ENCODE measurements around the gene PIAS4. TPM values are rescaled to one million over a fixed set of nuclear protein-coding genes. Genes with fewer than 3 reads are reported as not detected.

The PIAS4 gene
- polyA plus RNA-seq, 3 donors, result 9.0 to 13.3 (median 10.9) TPM

- H3K27ac ChIP-seq (ENCODE audit: low read depth, low read length), result no peak overlapping the region
- WGBS, 3 donors, result 14 to 38% (median 38%) methylated on average over 2 of the region's 2 CpGs
These were observed 74.0 kb downstream of the PIAS4 start for GRCh38 chr19:4081441-4082129.

GRCh38 chr19:4082172-4082571 lies 74.6 kb downstream of the PIAS4 start:
- 70 to 86% (median 77%) methylated on average over 9 of the region's 9 CpGs for WGBS, 3 donors
- H3K27ac ChIP-seq (ENCODE audit: low read depth, low read length), result no peak overlapping the region

GRCh38 chr19:4083677-4084546 lies 76.4 kb downstream of the PIAS4 start:
- WGBS, 3 donors, result 48 to 59% (median 52%) methylated on average over 25 to 28 of the region's 28 CpGs
- no peak overlapping the region for H3K27ac ChIP-seq (ENCODE audit: low read depth, low read length)

- no peak overlapping the region for H3K27ac ChIP-seq (ENCODE audit: low read depth, low read length)
- WGBS, 3 donors, result 57 to 72% (median 57%) methylated on average over 8 of the region's 8 CpGs
These were observed 77.0 kb downstream of the PIAS4 start for GRCh38 chr19:4084547-4084877.

GRCh38 chr19:4086411-4086867 lies 78.9 kb downstream of the PIAS4 start:
- WGBS, 3 donors, result 41 to 62% (median 45%) methylated on average over 17 of the region's 17 CpGs
- H3K27ac ChIP-seq (ENCODE audit: low read depth, low read length), result no peak overlapping the region

GRCh38 chr19:4087787-4088679 lies 80.5 kb downstream of the PIAS4 start:
- no peak overlapping the region for H3K27ac ChIP-seq (ENCODE audit: low read depth, low read length)
- WGBS, 3 donors, result 81 to 85% (median 83%) methylated on average over 31 of the region's 31 CpGs

GRCh38 chr19:4088975-4089374 lies 81.4 kb downstream of the PIAS4 start:
- H3K27ac ChIP-seq (ENCODE audit: low read depth, low read length), result no peak overlapping the region
- 35 to 92% (median 42%) methylated on average over 2 of the region's 2 CpGs for WGBS, 3 donors

Other genes starting within 250 kb of the PIAS4 start
- 10 to 100 TPM in 2 of 3 donors, 1 to 10 TPM in 1; 9.1 to 14.7 (median 10.3) TPM for gene APBA3, start 246.0 kb upstream of the PIAS4 start, polyA plus RNA-seq
- gene MRPL54, start 245.1 kb upstream of the PIAS4 start, polyA plus RNA-seq, result 100 to 1,000 TPM in 2 of 3 donors, 10 to 100 TPM in 1; 89.4 to 128 (median 114) TPM
- not detected for gene RAX2, start 235.5 kb upstream of the PIAS4 start, polyA plus RNA-seq
- 1 to 10 TPM in 2 of 3 donors, under 1 TPM in 1; 1.00 to 2.6 (median 2.0) TPM for gene MATK, start 221.4 kb upstream of the PIAS4 start, polyA plus RNA-seq
- gene ZFR2, start 138.7 kb upstream of the PIAS4 start, polyA plus RNA-seq, result under 1 TPM in 2 of 3 donors, not detected in 1; 0.03 to 0.23 TPM
- gene ATCAY, start 127.1 kb upstream of the PIAS4 start, polyA plus RNA-seq, result under 1 TPM in 1 of 3 donors, not detected in 2; 0.10 TPM
- 1 to 10 TPM in 2 of 3 donors, under 1 TPM in 1; 0.15 to 2.9 (median 1.1) TPM for gene NMRK2, start 74.7 kb upstream of the PIAS4 start, polyA plus RNA-seq
- gene DAPK3, start 36.6 kb upstream of the PIAS4 start, polyA plus RNA-seq, result 10 to 100 TPM; 46.4 to 78.1 (median 61.3) TPM
- gene EEF2, start 22.3 kb upstream of the PIAS4 start, polyA plus RNA-seq, result 1,000 to 10,000 TPM; 1,566 to 2,151 (median 1,831) TPM
- 10 to 100 TPM in 2 of 3 donors, 1 to 10 TPM in 1; 7.4 to 21.9 (median 10.8) TPM for gene ZBTB7A, start 59.2 kb downstream of the PIAS4 start, polyA plus RNA-seq
- 100 to 1,000 TPM in 2 of 3 donors, 10 to 100 TPM in 1; 79.8 to 125 (median 104) TPM for gene MAP2K2, start 116.4 kb downstream of the PIAS4 start, polyA plus RNA-seq
- under 1 TPM in 2 of 3 donors, not detected in 1; 0.12 to 0.18 TPM for gene CREB3L3, start 145.9 kb downstream of the PIAS4 start, polyA plus RNA-seq
- gene SIRT6, start 174.8 kb downstream of the PIAS4 start, polyA plus RNA-seq, result 10 to 100 TPM; 13.6 to 18.3 (median 18.2) TPM
- 1 to 10 TPM; 1.5 to 2.2 (median 1.6) TPM for gene ANKRD24, start 175.0 kb downstream of the PIAS4 start, polyA plus RNA-seq
- gene EBI3, start 221.8 kb downstream of the PIAS4 start, polyA plus RNA-seq, result 1 to 10 TPM; 1.4 to 3.5 (median 3.0) TPM
- 10 to 100 TPM; 20.9 to 27.1 (median 21.6) TPM for gene YJU2, start 239.3 kb downstream of the PIAS4 start, polyA plus RNA-seq

Measured in adipose tissue (tissue), 3 donors.